Hepatocyte (in vitro differentiated cells): Measurements from ENCODE around the gene AMH.

Experiments
- EZH2 ChIP-seq: fragments of 200-600 bp; sonication (generic); IDR thresholded peaks from 2 replicates; pipeline ENCODE4 v1.6.1; 2016; ENCODE audit warnings: antibody characterized with exemption, mild to moderate bottlenecking, borderline replicate concordance
- TF ChIP-seq, protein P1 (sequence below): fragments of 200-600 bp; sonication (generic); IDR thresholded peaks from 2 replicates; pipeline ENCODE4 v1.5.1; 2016; ENCODE audit warnings: antibody characterized with exemption, mild to moderate bottlenecking; ENCODE audit not compliant: poor library complexity

DNA sequence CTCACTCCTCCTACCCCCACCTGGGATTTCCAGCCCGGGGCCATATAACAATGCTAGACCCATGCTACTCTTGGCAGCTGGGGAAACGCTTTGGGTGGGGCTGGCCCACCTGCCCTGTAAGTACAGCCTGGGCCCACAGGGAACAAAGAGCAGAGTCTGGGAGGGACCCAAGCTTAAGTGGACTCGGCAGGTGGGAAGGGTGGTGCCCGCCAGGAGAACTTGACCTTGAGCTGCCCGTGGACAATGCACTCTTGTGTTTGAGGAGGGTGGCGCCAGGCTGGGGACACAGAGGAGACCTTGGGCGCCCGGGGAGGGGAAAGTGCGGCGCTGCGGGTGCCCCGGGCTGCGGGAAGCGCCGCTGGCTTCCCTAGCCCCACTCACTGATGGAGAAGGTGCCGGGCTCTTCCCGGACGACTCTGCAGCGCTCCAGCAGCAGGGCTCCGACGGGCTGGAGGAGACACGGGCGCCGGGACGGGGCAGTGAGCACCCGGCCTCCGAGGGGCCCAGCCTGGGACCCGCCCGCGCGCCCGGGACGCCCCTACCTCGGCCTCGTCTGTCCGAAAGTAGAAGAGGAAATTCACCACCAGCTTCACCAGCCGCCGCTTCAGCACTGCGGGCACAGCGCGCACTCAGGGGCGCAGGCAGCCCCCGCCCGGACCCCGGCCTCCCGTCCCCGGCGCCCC, 13.6 kb upstream of the AMH start:
- TF ChIP-seq, protein P1, sequence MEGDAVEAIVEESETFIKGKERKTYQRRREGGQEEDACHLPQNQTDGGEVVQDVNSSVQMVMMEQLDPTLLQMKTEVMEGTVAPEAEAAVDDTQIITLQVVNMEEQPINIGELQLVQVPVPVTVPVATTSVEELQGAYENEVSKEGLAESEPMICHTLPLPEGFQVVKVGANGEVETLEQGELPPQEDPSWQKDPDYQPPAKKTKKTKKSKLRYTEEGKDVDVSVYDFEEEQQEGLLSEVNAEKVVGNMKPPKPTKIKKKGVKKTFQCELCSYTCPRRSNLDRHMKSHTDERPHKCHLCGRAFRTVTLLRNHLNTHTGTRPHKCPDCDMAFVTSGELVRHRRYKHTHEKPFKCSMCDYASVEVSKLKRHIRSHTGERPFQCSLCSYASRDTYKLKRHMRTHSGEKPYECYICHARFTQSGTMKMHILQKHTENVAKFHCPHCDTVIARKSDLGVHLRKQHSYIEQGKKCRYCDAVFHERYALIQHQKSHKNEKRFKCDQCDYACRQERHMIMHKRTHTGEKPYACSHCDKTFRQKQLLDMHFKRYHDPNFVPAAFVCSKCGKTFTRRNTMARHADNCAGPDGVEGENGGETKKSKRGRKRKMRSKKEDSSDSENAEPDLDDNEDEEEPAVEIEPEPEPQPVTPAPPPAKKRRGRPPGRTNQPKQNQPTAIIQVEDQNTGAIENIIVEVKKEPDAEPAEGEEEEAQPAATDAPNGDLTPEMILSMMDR: no peak
- TF ChIP-seq EZH2: no peak
